Endothelial cell of umbilical vein (primary cell): ENCODE results near the gene SIX1. TPM values are rescaled to one million over a fixed set of nuclear protein-coding genes. Genes with fewer than 3 reads are reported as not detected.
A peak's percentile ranks its signal among the peaks of the same experiment; 100 is the strongest.

ENCODE experiments used
- BruUV-seq: library from RNA; stranded (reverse); fragments of 400-500 nt; replicated peaks from 2 replicates; lab custom pipeline; 2021; lab: Mats Ljungman, UMichigan
- CTCF ChIA-PET: fragments of 300-600, 350-600 bp; sonication (Branson Sonifier 250); formaldehyde crosslinking; loops from one replicate; lab custom pipeline; 2021; ENCODE audit warnings: antibody characterized with exemption, inconsistent platforms; lab: Charles Lee
- POLR2A ChIA-PET: fragments of 300-600, 350-600 bp; sonication (Branson Sonifier 250); formaldehyde crosslinking; loops from one replicate; lab custom pipeline; 2021; ENCODE audit warnings: antibody characterized with exemption, inconsistent platforms; lab: Charles Lee
- DNase-seq: peaks from one replicate; pipeline ENCODE4 v3.0.0-alpha.2; 2011; ENCODE audit warnings: low read depth, low spot score
- FAIRE-seq: peaks from 2 replicates; lab custom pipeline; 2011; peaks lifted over from hg19 to GRCh38; lab: Jason Lieb, UNC
- H2AFZ ChIP-seq: 2 replicates; pipeline ENCODE4 v1.6.0; 2012; ENCODE audit warnings: low read depth, low read length, control low read depth, inconsistent platforms
- H3K27ac ChIP-seq: 2 replicates; pipeline ENCODE4 v1.5.1; 2011; ENCODE audit warnings: low read depth, mild to moderate bottlenecking, control low read depth, low read length, moderate library complexity; ENCODE audit not compliant: insufficient read depth
- H3K27me3 ChIP-seq, 2 experiments: 2 replicates each; pipeline versions ENCODE4 v1.6.0 to v1.6.1; 2011; ENCODE audit warnings: low read length in 2 of 2, mixed read lengths in 1 of 2; ENCODE audit not compliant: control insufficient read depth in 2 of 2, insufficient read depth in 2 of 2
- H3K36me3 ChIP-seq, 2 experiments: 2 replicates in 1 of 2; 3 replicates in 1 of 2; pipeline ENCODE4 v1.5.1; 2011; ENCODE audit warnings: low read length in 2 of 2, mild to moderate bottlenecking in 1 of 2, moderate library complexity in 1 of 2; ENCODE audit not compliant: control insufficient read depth in 2 of 2, insufficient read depth in 2 of 2; ENCODE audit errors: extremely low read depth in 1 of 2
- H3K4me1 ChIP-seq: 3 replicates; pipeline ENCODE4 v1.5.1; 2011; ENCODE audit warnings: mild to moderate bottlenecking, low read length; ENCODE audit not compliant: control insufficient read depth, insufficient read depth; ENCODE audit errors: extremely low read depth
- H3K4me2 ChIP-seq: 2 replicates; pipeline ENCODE4 v1.6.1; 2011; ENCODE audit warnings: low read length, control low read depth, mixed read lengths; ENCODE audit not compliant: insufficient read depth
- H3K4me3 ChIP-seq, 3 experiments: fragments of 200-600 bp in 1 of 3; sonication (generic), shearing (Covaris generic) in 1 of 3; replicated peaks in 1 of 3; 2 replicates each; pipeline ENCODE4 v1.5.1; 2011 to 2016; ENCODE audit warnings: control low read depth in 3 of 3, low read length in 3 of 3, mild to moderate bottlenecking in 2 of 3, inconsistent platforms in 1 of 3, low read depth in 1 of 3, moderate library complexity in 1 of 3; ENCODE audit not compliant: insufficient read depth in 1 of 3
- H3K79me2 ChIP-seq: 2 replicates; pipeline ENCODE4 v1.6.0; 2012; ENCODE audit warnings: low read length, inconsistent platforms; ENCODE audit not compliant: control insufficient read depth, insufficient read depth
- H3K9ac ChIP-seq: replicated peaks from 2 replicates; pipeline ENCODE3; 2011; ENCODE audit warnings: low read length, control low read depth; ENCODE audit not compliant: insufficient read depth; ENCODE audit errors: extremely low read depth
- H3K9me1 ChIP-seq: replicated peaks from 3 replicates; pipeline ENCODE4 v1.6.0; 2011; ENCODE audit warnings: mild to moderate bottlenecking, low read length; ENCODE audit not compliant: control insufficient read depth, insufficient read depth; ENCODE audit errors: extremely low read depth
- H3K9me3 ChIP-seq: replicated peaks from 2 replicates; pipeline ENCODE4 v1.5.1; 2012; ENCODE audit warnings: low read length, inconsistent platforms; ENCODE audit not compliant: control insufficient read depth, insufficient read depth
- H4K20me1 ChIP-seq: replicated peaks from 2 replicates; pipeline ENCODE3; 2011; ENCODE audit warnings: mild to moderate bottlenecking, low read length; ENCODE audit not compliant: control insufficient read depth, insufficient read depth; ENCODE audit errors: extremely low read depth
- EZH2 ChIP-seq: IDR thresholded peaks from 2 replicates; pipeline ENCODE4 v1.6.1; 2012; ENCODE audit warnings: borderline replicate concordance, low read depth, mild to moderate bottlenecking, moderate library complexity, low read length, inconsistent platforms; ENCODE audit not compliant: severe bottlenecking
- FOS ChIP-seq: IDR thresholded peaks from 2 replicates; pipeline ENCODE4 v1.6.1; 2011; ENCODE audit warnings: mild to moderate bottlenecking, low read length, moderate library complexity, borderline replicate concordance; ENCODE audit not compliant: insufficient read depth
- GATA2 ChIP-seq: IDR thresholded peaks from 2 replicates; pipeline ENCODE4 v1.7.0; 2011; ENCODE audit warnings: low read depth, mild to moderate bottlenecking, moderate library complexity, mixed read lengths, low read length; ENCODE audit not compliant: insufficient read length, insufficient read depth
- JUN ChIP-seq: IDR thresholded peaks from 2 replicates; pipeline ENCODE4 v1.6.1; 2011; ENCODE audit warnings: borderline replicate concordance, low read depth; ENCODE audit not compliant: insufficient read length, insufficient read depth
- MYC ChIP-seq: IDR thresholded peaks from one replicate; pipeline ENCODE4 v1.6.1; 2011; ENCODE audit warnings: mild to moderate bottlenecking, low read depth, low read length
- POLR2A ChIP-seq: IDR thresholded peaks from 2 replicates; pipeline ENCODE4 v1.6.1; 2012; ENCODE audit warnings: low read depth, mild to moderate bottlenecking, control low read depth, low read length
- POLR2AphosphoS5 ChIP-seq: IDR thresholded peaks from 2 replicates; pipeline ENCODE4 v1.6.1; 2012; ENCODE audit warnings: low read depth, mild to moderate bottlenecking, control low read depth, low read length, moderate library complexity; ENCODE audit not compliant: insufficient read depth
- dilution Hi-C: fragments of 300-500 bp; cut with MboI; formaldehyde crosslinking; loops from one replicate; pipeline ENCODE4 v1.15.0; 2019; ENCODE audit warnings: low sequenced_read_pairs; ENCODE audit not compliant: extremely low pct_ligation_motif_present
- intact Hi-C: fragments of 100-400 bp; cut with micrococcal nuclease; formaldehyde crosslinking; loops from one replicate; pipeline ENCODE4 v1.10.0; 2022
- polyA plus RNA-seq, 4 experiments: library from polyadenylated mRNA; depleted of rRNA in 3 of 4; stranded (reverse) in 3 of 4; unstranded in 1 of 4; fragments of >200 nt; gene quantifications; 2 replicates each; pipeline versions ENCODE4 v1.2.1 to v1.2.3, GENCODE V29; 2011 to 2012; ENCODE audit warnings: missing spikeins in 1 of 4
- total RNA-seq: library from RNA; stranded (reverse); gene quantifications from 2 replicates; pipeline ENCODE4 v1.2.3, GENCODE V29; 2021
- TF ChIP-seq, protein P1 (sequence below): IDR thresholded peaks from 2 replicates; pipeline ENCODE4 v1.6.1; 2011; ENCODE audit not compliant: insufficient read depth, insufficient read length
- TF ChIP-seq, protein P2 (sequence below), 2 donors: IDR thresholded peaks; 1 replicate in 1 of 2; 2 replicates in 1 of 2; pipeline ENCODE4 v1.5.1; 2011; ENCODE audit warnings: low read length in 2 of 2, mild to moderate bottlenecking in 2 of 2, moderate library complexity in 2 of 2, control low read depth in 1 of 2, inconsistent platforms in 1 of 2, low read depth in 1 of 2; ENCODE audit not compliant: insufficient read depth in 1 of 2; ENCODE audit errors: extremely low read depth in 1 of 2

SIX1 gene
- total and polyA plus RNA-seq, 2 donors (not counting 3 experiments of a cell fraction or from before 2014, with no cell fraction given), result 0.40 to 0.55 TPM

- Histone ChIP-seq H3K9me1 (no peaks in the 10 kb centered on the region), H3K4me2 (no peak overlapping the region), H3K27me3 (peaks cover 62 to 81% of the 10 kb centered on the region in 2 experiments), H2AFZ (no peak overlapping the region), H3K79me2 (no peaks in the 10 kb centered on the region), H3K9me3 (no peaks in the 10 kb centered on the region), H3K4me3 (no peak overlapping the region), H3K9ac (no peak overlapping the region), H4K20me1 (peaks cover 5% of the 10 kb centered on the region), H3K4me1 (peaks cover 22% of the 10 kb centered on the region), H3K27ac (no peak overlapping the region), H3K36me3 (no peaks in the 10 kb centered on the region)
- no TSS peak for BruUV-seq
- DNase-seq (no peak), FAIRE-seq (peak; percentile 47)
- ChIA-PET CTCF (interaction anchor here (1.1 kb wide), 1 partner anchor 375 kb away, joined by 3 read pairs; no protein-coding TSS in a partner anchor), POLR2A (interaction anchor here (0.5 kb wide), 1 partner anchor 28 kb away, joined by 5 read pairs; no protein-coding TSS in a partner anchor)
- intact Hi-C loops, result no loop called here
- dilution Hi-C loops, result no loop called here
- TF ChIP-seq POLR2A (no peak), EZH2 (peak; percentile 95), MYC (no peak), POLR2AphosphoS5 (no peak), JUN (no peak), FOS (no peak), GATA2 (peak; percentile 52)
- TF ChIP-seq, protein P1, sequence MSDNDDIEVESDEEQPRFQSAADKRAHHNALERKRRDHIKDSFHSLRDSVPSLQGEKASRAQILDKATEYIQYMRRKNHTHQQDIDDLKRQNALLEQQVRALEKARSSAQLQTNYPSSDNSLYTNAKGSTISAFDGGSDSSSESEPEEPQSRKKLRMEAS, result no peak
- TF ChIP-seq, protein P2, sequence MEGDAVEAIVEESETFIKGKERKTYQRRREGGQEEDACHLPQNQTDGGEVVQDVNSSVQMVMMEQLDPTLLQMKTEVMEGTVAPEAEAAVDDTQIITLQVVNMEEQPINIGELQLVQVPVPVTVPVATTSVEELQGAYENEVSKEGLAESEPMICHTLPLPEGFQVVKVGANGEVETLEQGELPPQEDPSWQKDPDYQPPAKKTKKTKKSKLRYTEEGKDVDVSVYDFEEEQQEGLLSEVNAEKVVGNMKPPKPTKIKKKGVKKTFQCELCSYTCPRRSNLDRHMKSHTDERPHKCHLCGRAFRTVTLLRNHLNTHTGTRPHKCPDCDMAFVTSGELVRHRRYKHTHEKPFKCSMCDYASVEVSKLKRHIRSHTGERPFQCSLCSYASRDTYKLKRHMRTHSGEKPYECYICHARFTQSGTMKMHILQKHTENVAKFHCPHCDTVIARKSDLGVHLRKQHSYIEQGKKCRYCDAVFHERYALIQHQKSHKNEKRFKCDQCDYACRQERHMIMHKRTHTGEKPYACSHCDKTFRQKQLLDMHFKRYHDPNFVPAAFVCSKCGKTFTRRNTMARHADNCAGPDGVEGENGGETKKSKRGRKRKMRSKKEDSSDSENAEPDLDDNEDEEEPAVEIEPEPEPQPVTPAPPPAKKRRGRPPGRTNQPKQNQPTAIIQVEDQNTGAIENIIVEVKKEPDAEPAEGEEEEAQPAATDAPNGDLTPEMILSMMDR (IDR thresholded peaks at IDR 0.05; ENCODE audit: extremely low read depth in 1 of 2, insufficient read depth in 1 of 2, low read depth in 1 of 2, low read length in 2 of 2), result no peak
These were observed 3.7 kb upstream of the SIX1 start for GRCh38 chr14:60652674-60653651.
